ENCODE results near the gene INHA.

The INHA gene

DNA sequence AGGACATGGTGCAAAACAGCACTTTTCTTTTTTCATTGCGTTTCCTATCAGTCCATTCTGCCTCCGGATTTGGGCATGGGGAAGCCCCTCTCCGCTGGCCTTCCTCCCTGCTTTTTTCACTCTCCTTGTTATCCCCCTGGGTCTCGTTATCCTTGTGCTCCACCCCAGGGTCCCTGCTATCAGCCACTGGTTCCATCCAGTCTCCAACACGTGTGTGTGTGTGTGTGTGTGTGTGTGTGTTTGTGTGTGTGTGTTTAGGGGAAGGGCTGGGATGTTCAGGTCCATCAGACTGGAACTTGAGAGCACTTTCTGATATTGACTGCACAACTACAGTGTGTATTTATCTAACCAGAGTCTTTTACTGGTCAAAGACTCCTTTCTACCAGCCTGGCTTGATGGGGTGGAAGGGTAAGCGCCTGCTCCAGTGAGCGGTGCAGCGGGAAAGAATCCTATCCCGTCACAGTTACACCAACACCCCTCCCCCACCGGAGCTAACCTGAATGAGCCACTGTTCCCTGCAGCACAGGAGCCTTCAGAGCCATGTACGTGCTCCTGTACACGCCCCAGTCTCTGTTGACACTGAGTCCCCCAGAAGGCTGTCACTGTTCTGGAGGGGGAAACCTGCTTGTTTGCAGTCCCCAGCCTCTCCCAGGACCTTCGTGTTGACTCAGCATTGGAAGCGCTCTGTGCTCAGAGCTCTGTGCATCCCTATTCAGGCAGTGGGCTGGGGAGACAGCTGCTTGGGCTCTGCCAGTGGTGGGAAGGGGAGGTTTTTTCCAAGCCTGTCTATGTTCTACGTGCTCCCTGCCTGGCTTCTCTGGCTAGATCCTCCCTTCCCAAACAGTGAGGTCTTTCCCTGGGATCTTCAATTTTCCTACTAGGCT, 4.6 kb downstream of the INHA start:
- ChIA-PET CTCF (no interaction called here), POLR2A (interaction anchor here (1.0 to 2.0 kb wide), 5 partner anchors 9 to 25 kb away, joined by 3 to 9 read pairs (median 3); partner anchors contain the start of gene STK11IP)

DNA sequence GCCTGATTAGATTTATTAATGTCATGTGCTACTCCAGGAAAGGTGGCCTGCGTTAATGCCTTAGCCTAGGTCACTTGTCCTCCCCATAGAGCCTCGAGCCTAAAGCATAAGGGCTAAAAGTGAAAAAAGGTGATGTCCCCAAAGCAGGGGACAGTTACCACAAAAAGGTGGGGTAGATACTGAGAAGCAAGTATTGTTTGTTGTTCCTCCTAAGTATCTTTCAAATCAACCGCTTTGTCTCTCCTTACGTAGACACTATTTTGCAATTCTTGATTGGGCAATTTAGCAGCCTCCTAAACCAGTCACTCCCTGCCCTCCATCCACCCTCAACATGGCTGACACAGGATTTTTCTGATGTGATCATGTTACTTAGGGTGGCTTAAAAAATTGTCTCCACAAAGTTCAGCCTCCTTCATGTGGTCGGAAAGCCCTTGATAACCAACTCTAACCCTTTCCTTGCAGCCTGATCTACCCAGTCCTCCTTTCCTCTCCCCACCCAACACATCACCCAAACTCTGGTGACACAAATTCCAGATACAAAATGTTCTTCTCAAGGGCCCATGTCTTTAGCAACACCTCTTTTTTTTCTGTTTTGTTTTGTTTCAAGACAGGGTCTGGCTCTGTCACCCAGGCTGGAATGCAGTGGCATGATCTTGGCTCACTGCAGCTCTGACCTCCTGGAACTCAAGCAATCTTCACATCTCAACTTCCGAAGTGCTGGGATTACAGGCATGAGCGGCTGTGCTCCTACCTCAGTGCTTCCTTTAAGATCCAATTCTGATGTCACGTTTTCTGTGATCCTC, 6.9 kb downstream of the INHA start:
- no peak for DNase-seq (ENCODE audit: extremely low spot score)
- ChIA-PET POLR2A (interaction anchor here (1.0 kb wide), 1 partner anchor 19 kb away, joined by 4 read pairs; the partner anchor contains the start of gene STK11IP), CTCF (interaction anchor here (0.7 kb wide), 1 partner anchor 19 kb away, joined by 4 read pairs; no protein-coding TSS in a partner anchor)
- TF ChIP-seq ELF4 (IDR thresholded peaks at IDR 0.05): no peak
- TF ChIP-seq ARNT (IDR thresholded peaks at IDR 0.05): no peak
- no peak for TF ChIP-seq SUZ12 (IDR thresholded peaks at IDR 0.05)
- TF ChIP-seq, protein P1, sequence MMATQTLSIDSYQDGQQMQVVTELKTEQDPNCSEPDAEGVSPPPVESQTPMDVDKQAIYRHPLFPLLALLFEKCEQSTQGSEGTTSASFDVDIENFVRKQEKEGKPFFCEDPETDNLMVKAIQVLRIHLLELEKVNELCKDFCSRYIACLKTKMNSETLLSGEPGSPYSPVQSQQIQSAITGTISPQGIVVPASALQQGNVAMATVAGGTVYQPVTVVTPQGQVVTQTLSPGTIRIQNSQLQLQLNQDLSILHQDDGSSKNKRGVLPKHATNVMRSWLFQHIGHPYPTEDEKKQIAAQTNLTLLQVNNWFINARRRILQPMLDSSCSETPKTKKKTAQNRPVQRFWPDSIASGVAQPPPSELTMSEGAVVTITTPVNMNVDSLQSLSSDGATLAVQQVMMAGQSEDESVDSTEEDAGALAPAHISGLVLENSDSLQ (IDR thresholded peaks at IDR 0.05): no peak
- no peak for TF ChIP-seq FOXK2 (IDR thresholded peaks at IDR 0.05)
- no peak for TF ChIP-seq SP1 (IDR thresholded peaks at IDR 0.05)
- no peak for TF ChIP-seq ZNF384 (IDR thresholded peaks at IDR 0.05)
- TF ChIP-seq NFRKB (IDR thresholded peaks at IDR 0.05): no peak
- no peak for TF ChIP-seq TARDBP (IDR thresholded peaks at IDR 0.05)
- TF ChIP-seq L3MBTL2 (conservative IDR thresholded peaks at IDR 0.05): no peak
- no peak for TF ChIP-seq LEF1 (IDR thresholded peaks at IDR 0.05; ENCODE audit: borderline replicate concordance)
- TF ChIP-seq BHLHE40 (IDR thresholded peaks at IDR 0.05; ENCODE audit: borderline replicate concordance): no peak
- TF ChIP-seq HDGF (IDR thresholded peaks at IDR 0.05; ENCODE audit: borderline replicate concordance): no peak
- TF ChIP-seq CTBP1 (IDR thresholded peaks at IDR 0.05; ENCODE audit: borderline replicate concordance): no peak
- no peak for TF ChIP-seq FOXA1 (IDR thresholded peaks at IDR 0.05)
- TF ChIP-seq FOXM1 (IDR thresholded peaks at IDR 0.05; ENCODE audit: borderline replicate concordance): no peak

More for the DNA sequence above, 4.6 kb downstream of the INHA start:
- TF ChIP-seq FOXA1 (IDR thresholded peaks at IDR 0.05) (no peak), FOXM1 (IDR thresholded peaks at IDR 0.05; ENCODE audit: borderline replicate concordance) (no peak), ELF4 (IDR thresholded peaks at IDR 0.05) (no peak), SP1 (IDR thresholded peaks at IDR 0.05) (no peak), ARNT (IDR thresholded peaks at IDR 0.05) (no peak), ZNF384 (IDR thresholded peaks at IDR 0.05) (no peak), TARDBP (IDR thresholded peaks at IDR 0.05) (no peak), CTBP1 (IDR thresholded peaks at IDR 0.05; ENCODE audit: borderline replicate concordance) (no peak), NFRKB (IDR thresholded peaks at IDR 0.05) (no peak), LEF1 (IDR thresholded peaks at IDR 0.05; ENCODE audit: borderline replicate concordance) (no peak), L3MBTL2 (conservative IDR thresholded peaks at IDR 0.05) (no peak), FOXK2 (IDR thresholded peaks at IDR 0.05) (no peak), BHLHE40 (IDR thresholded peaks at IDR 0.05; ENCODE audit: borderline replicate concordance) (no peak)
- TF ChIP-seq, protein P1 (IDR thresholded peaks at IDR 0.05): no peak
- peak; percentile 40 for DNase-seq (ENCODE audit: extremely low spot score)

DNA sequence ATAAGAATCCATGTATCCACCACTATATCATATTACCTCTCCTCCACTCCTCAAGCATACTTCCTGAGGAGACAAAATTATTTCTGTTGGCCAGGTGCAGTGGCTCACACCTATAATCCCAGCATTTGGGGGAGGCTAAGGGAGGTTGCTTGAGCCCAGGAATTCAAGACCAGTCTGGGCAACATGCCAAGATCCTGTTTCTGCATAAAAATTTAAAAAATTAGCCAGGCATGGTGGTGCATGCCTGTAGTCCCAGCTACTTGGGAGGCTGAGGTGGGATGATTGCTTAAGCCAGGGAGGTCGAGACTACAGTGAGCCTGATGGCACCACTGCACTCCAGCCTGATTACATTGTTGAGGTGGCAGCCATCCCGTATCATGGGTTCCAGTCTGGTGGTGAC, 9.2 kb downstream of the INHA start:
- CTCF ChIA-PET: interaction anchor here (0.6 kb wide), 1 partner anchor 14 kb away, joined by 9 read pairs; no protein-coding TSS in a partner anchor
- TF ChIP-seq LEF1 (IDR thresholded peaks at IDR 0.05; ENCODE audit: borderline replicate concordance) (no peak), BHLHE40 (IDR thresholded peaks at IDR 0.05; ENCODE audit: borderline replicate concordance) (no peak), TARDBP (IDR thresholded peaks at IDR 0.05) (no peak), CTBP1 (IDR thresholded peaks at IDR 0.05; ENCODE audit: borderline replicate concordance) (no peak), FOXK2 (IDR thresholded peaks at IDR 0.05) (no peak), ZNF384 (IDR thresholded peaks at IDR 0.05) (no peak), L3MBTL2 (conservative IDR thresholded peaks at IDR 0.05) (no peak), FOXA1 (IDR thresholded peaks at IDR 0.05) (no peak), SUZ12 (IDR thresholded peaks at IDR 0.05) (no peak), ARNT (IDR thresholded peaks at IDR 0.05) (no peak), ELF4 (IDR thresholded peaks at IDR 0.05) (no peak), HDGF (IDR thresholded peaks at IDR 0.05; ENCODE audit: borderline replicate concordance) (no peak), FOXM1 (IDR thresholded peaks at IDR 0.05; ENCODE audit: borderline replicate concordance) (no peak), NFRKB (IDR thresholded peaks at IDR 0.05) (no peak), SP1 (IDR thresholded peaks at IDR 0.05) (no peak)
- TF ChIP-seq, protein P1 (IDR thresholded peaks at IDR 0.05): no peak
- no peak for DNase-seq (ENCODE audit: extremely low spot score)
- POLR2A ChIA-PET: no interaction called here

DNA sequence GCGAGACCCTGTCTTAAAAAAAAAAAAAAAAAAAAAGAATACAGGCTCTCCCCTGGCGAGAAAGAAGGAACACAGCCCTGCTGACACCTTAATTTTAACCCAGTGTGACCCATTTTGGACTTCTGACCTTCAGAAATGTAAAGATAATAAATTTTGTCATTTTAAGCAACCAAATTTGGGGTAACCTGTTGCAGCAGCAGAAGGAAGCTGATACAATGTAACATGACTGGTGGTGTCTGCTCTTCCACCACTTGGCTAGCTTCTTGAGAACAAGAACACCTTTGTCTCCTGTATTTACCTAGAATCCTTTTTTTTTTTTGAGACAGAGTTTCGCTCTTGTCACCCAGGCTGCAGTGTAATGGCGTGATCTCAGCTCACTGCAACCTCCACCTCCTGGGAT, 19.0 kb downstream of the INHA start:
- ChIA-PET CTCF (interaction anchor here (0.6 kb wide), 1 partner anchor 47 kb away, joined by 3 read pairs; the partner anchor contains the start of gene TMEM198), POLR2A (no interaction called here)
- DNase-seq (ENCODE audit: extremely low spot score): no peak
- TF ChIP-seq SP1 (IDR thresholded peaks at IDR 0.05) (no peak), HDGF (IDR thresholded peaks at IDR 0.05; ENCODE audit: borderline replicate concordance) (no peak), FOXM1 (IDR thresholded peaks at IDR 0.05; ENCODE audit: borderline replicate concordance) (no peak), FOXA1 (IDR thresholded peaks at IDR 0.05) (no peak), FOXK2 (IDR thresholded peaks at IDR 0.05) (no peak), LEF1 (IDR thresholded peaks at IDR 0.05; ENCODE audit: borderline replicate concordance) (no peak), NFRKB (IDR thresholded peaks at IDR 0.05) (no peak), SUZ12 (IDR thresholded peaks at IDR 0.05) (no peak), ZNF384 (IDR thresholded peaks at IDR 0.05) (no peak), ELF4 (IDR thresholded peaks at IDR 0.05) (no peak), TARDBP (IDR thresholded peaks at IDR 0.05) (no peak), ARNT (IDR thresholded peaks at IDR 0.05) (no peak)
- TF ChIP-seq, protein P1 (IDR thresholded peaks at IDR 0.05): no peak
